HG02884 (cell line): ENCODE data around the gene CACNA2D1.
"Not testable (repeated sequence)": the region's sequence is repeated elsewhere in the genome, so short reads cannot be mapped to it uniquely, and the experiment has no call there.

Experiments used
- ATAC-seq: cut with Tn5 transposase; IDR thresholded peaks from one replicate; pipeline ENCODE4 v1.9.1; 2021; ENCODE audit warnings: mild to moderate bottlenecking, moderate library complexity; ENCODE audit not compliant: unreplicated experiment

The CACNA2D1 gene

GRCh38 chr7:82393840-82394220 lies 49.7 kb downstream of the CACNA2D1 start:
- ATAC-seq: no peak

- ATAC-seq: no peak
Observed at GRCh38 chr7:82393076-82393839, 50.3 kb downstream of the CACNA2D1 start.

- ATAC-seq: no peak
Observed at GRCh38 chr7:82390936-82391335, 52.6 kb downstream of the CACNA2D1 start.

GRCh38 chr7:82389876-82390275 lies 53.7 kb downstream of the CACNA2D1 start:
- no peak for ATAC-seq

GRCh38 chr7:82388138-82388537 lies 55.4 kb downstream of the CACNA2D1 start:
- no peak for ATAC-seq

GRCh38 chr7:82386571-82386970 lies 57.0 kb downstream of the CACNA2D1 start:
- ATAC-seq: not testable (repeated sequence)

GRCh38 chr7:82384779-82385178 lies 58.8 kb downstream of the CACNA2D1 start:
- ATAC-seq: no peak

GRCh38 chr7:82384051-82384464 lies 59.5 kb downstream of the CACNA2D1 start:
- no peak for ATAC-seq

- ATAC-seq: no peak
Observed at GRCh38 chr7:82382276-82382675, 61.3 kb downstream of the CACNA2D1 start.

- ATAC-seq: no peak
Observed at GRCh38 chr7:82376739-82377138, 66.8 kb downstream of the CACNA2D1 start.

GRCh38 chr7:82375713-82376112 lies 67.9 kb downstream of the CACNA2D1 start:
- ATAC-seq: no peak

- no peak for ATAC-seq
Observed at GRCh38 chr7:82375129-82375528, 68.4 kb downstream of the CACNA2D1 start.

- no peak for ATAC-seq
Observed at GRCh38 chr7:82373926-82374635, 69.5 kb downstream of the CACNA2D1 start.

GRCh38 chr7:82364671-82365070 lies 78.9 kb downstream of the CACNA2D1 start:
- no peak for ATAC-seq

- ATAC-seq: no peak
Observed at GRCh38 chr7:82364048-82364447, 79.5 kb downstream of the CACNA2D1 start.

- no peak for ATAC-seq
Observed at GRCh38 chr7:82362129-82362706, 81.4 kb downstream of the CACNA2D1 start.

- ATAC-seq: no peak
Observed at GRCh38 chr7:82360591-82361368, 82.8 kb downstream of the CACNA2D1 start.

- no peak for ATAC-seq
Observed at GRCh38 chr7:82359426-82359825, 84.2 kb downstream of the CACNA2D1 start.

- no peak for ATAC-seq
Observed at GRCh38 chr7:82358923-82359322, 84.7 kb downstream of the CACNA2D1 start.

- ATAC-seq: no peak
Observed at GRCh38 chr7:82358009-82358578, 85.5 kb downstream of the CACNA2D1 start.

- no peak for ATAC-seq
Observed at GRCh38 chr7:82348251-82348650, 95.3 kb downstream of the CACNA2D1 start.
